PC-9 (cell line): ENCODE results near the gene SLIT1. TPM values are rescaled to one million over a fixed set of nuclear protein-coding genes. Genes with fewer than 3 reads are reported as not detected.

Experiments
- BruUV-seq: library from RNA; stranded (reverse); fragments of 400-500 nt; replicated peaks from 2 replicates; lab custom pipeline; 2021; lab: Mats Ljungman, UMichigan
- CTCF ChIA-PET: fragments of 300-600 bp; sonication (Branson Sonifier 250); formaldehyde crosslinking; loops from one replicate; lab custom pipeline; 2022; ENCODE audit warnings: antibody characterized with exemption; lab: Charles Lee
- POLR2A ChIA-PET: fragments of 300-600 bp; sonication (Branson Sonifier 250); formaldehyde crosslinking; loops from one replicate; lab custom pipeline; 2022; ENCODE audit warnings: antibody characterized with exemption; ENCODE audit not compliant: unreplicated experiment; lab: Charles Lee
- DNase-seq, 2 experiments: peaks; one replicate each; pipeline versions ENCODE4 v3.0.0 to v3.0.0-alpha.2; 2015 to 2022; ENCODE audit warnings: mixed read lengths in 1 of 2
- H2AFZ ChIP-seq: fragments of 200-600 bp; sonication (generic); 2 replicates; pipeline ENCODE4 v1.8.1; 2017; ENCODE audit warnings: antibody characterized with exemption
- H3F3A ChIP-seq: fragments of 200-600 bp; sonication (generic); 2 replicates; pipeline ENCODE4 v1.8.1; 2017; ENCODE audit warnings: antibody characterized with exemption, mild to moderate bottlenecking, low read depth; ENCODE audit not compliant: insufficient read depth
- H3K27ac ChIP-seq: fragments of 200-600 bp; sonication (generic); 2 replicates; pipeline ENCODE4 v1.6.1; 2016; ENCODE audit warnings: mixed run types
- H3K27me3 ChIP-seq: fragments of 200-600 bp; sonication (generic); 2 replicates; pipeline ENCODE4 v1.6.1; 2016; ENCODE audit warnings: low read depth, mixed run types; ENCODE audit not compliant: insufficient read depth
- H3K36me3 ChIP-seq: fragments of 200-600 bp; sonication (generic); 2 replicates; pipeline ENCODE4 v1.6.1; 2016; ENCODE audit warnings: low read depth, mixed run types
- H3K4me1 ChIP-seq: fragments of 200-600 bp; sonication (generic); replicated peaks from 2 replicates; pipeline ENCODE4 v1.6.1; 2016; ENCODE audit warnings: mixed run types; ENCODE audit not compliant: insufficient read depth
- H3K4me2 ChIP-seq: fragments of 200-600 bp; sonication (generic); 2 replicates; pipeline ENCODE4 v1.6.1; 2017; ENCODE audit warnings: mixed run types
- H3K4me3 ChIP-seq: fragments of 200-600 bp; sonication (generic); 2 replicates; pipeline ENCODE4 v1.6.1; 2016; ENCODE audit warnings: mixed run types
- H3K79me2 ChIP-seq: fragments of 200-600 bp; sonication (generic); 2 replicates; pipeline ENCODE4 v1.6.1; 2017; ENCODE audit warnings: low read depth, mixed run types
- H3K9me2 ChIP-seq: fragments of 200-600 bp; sonication (generic); 2 replicates; pipeline ENCODE4 v1.8.1; 2017; ENCODE audit warnings: mild to moderate bottlenecking; ENCODE audit not compliant: insufficient read depth
- H3K9me3 ChIP-seq: fragments of 200-600 bp; sonication (generic); 2 replicates; pipeline ENCODE4 v1.8.1; 2016; ENCODE audit warnings: low read depth; ENCODE audit not compliant: insufficient read depth
- H4K20me1 ChIP-seq: fragments of 200-600 bp; sonication (generic); 2 replicates; pipeline ENCODE4 v1.8.1; 2017; ENCODE audit not compliant: insufficient read depth
- CTCF ChIP-seq: fragments of 200-600 bp; sonication (generic); conservative IDR thresholded peaks from 2 replicates; pipeline ENCODE4 v1.6.1; 2017; ENCODE audit warnings: mixed run types, antibody characterized with exemption, mild to moderate bottlenecking, moderate library complexity
- EZH2 ChIP-seq: fragments of 200-600 bp; sonication (generic); IDR thresholded peaks from 2 replicates; pipeline ENCODE4 v1.8.0; 2017; ENCODE audit warnings: antibody characterized with exemption, low read depth
- intact Hi-C: fragments of 100-400 bp; cut with micrococcal nuclease; formaldehyde crosslinking; loops from one replicate; pipeline ENCODE4 v1.10.0; 2022; ENCODE audit not compliant: unreplicated experiment
- total RNA-seq: library from RNA; stranded (reverse); gene quantifications from 2 replicates; pipeline ENCODE4 v1.2.3, GENCODE V29; 2021

SLIT1 gene
- total RNA-seq, 1 experiment from 2014 or later: not detected

- ChIA-PET CTCF (no interaction called here), POLR2A (no interaction called here)
- Histone ChIP-seq H3K4me3 (no peak overlapping the region), H3F3A (no peaks in the 10 kb centered on the region), H3K27ac (no peak overlapping the region), H3K9me3 (no peaks in the 10 kb centered on the region), H2AFZ (no peak overlapping the region), H3K4me1 (peaks cover 9% of the 10 kb centered on the region), H3K36me3 (no peaks in the 10 kb centered on the region), H3K9me2 (no peaks in the 10 kb centered on the region), H3K79me2 (no peaks in the 10 kb centered on the region), H4K20me1 (no peaks in the 10 kb centered on the region), H3K27me3 (no peaks in the 10 kb centered on the region), H3K4me2 (no peak overlapping the region)
- no TSS peak for BruUV-seq
- TF ChIP-seq CTCF (no peak), EZH2 (no peak)
- intact Hi-C loops: no loop called here
- no peak for DNase-seq
These were observed 166.4 kb downstream of the SLIT1 start for GRCh38 chr10:97019213-97019844.

- H3K27ac ChIP-seq: no peak overlapping the region
- no peak overlapping the region for H2AFZ ChIP-seq
- DNase-seq: no peak
- POLR2A ChIA-PET: no interaction called here
- H3K79me2 ChIP-seq: no peaks in the 10 kb centered on the region
- no peak overlapping the region for H3K4me3 ChIP-seq
- H3K9me3 ChIP-seq: no peaks in the 10 kb centered on the region
- no peaks in the 10 kb centered on the region for H4K20me1 ChIP-seq
- H3K4me1 ChIP-seq: peaks cover 1% of the 10 kb centered on the region
- H3K9me2 ChIP-seq: no peaks in the 10 kb centered on the region
- H3K27me3 ChIP-seq: no peaks in the 10 kb centered on the region
- H3K4me2 ChIP-seq: no peak overlapping the region
- intact Hi-C loops: no loop called here
- TF ChIP-seq EZH2: no peak
- CTCF ChIA-PET: no interaction called here
- no TSS peak for BruUV-seq
- no peaks in the 10 kb centered on the region for H3F3A ChIP-seq
- H3K36me3 ChIP-seq: no peaks in the 10 kb centered on the region
These were observed 167.2 kb downstream of the SLIT1 start for GRCh38 chr10:97018251-97019212.

GRCh38 chr10:97017474-97017903 is 168.3 kb downstream of the SLIT1 start:
- no peak overlapping the region for H3K4me3 ChIP-seq
- no peaks in the 10 kb centered on the region for H3K4me1 ChIP-seq
- no peaks in the 10 kb centered on the region for H3K79me2 ChIP-seq
- H3F3A ChIP-seq: no peaks in the 10 kb centered on the region
- DNase-seq: no peak
- intact Hi-C loops: no loop called here
- BruUV-seq: no TSS peak
- H2AFZ ChIP-seq: no peak overlapping the region
- H3K9me3 ChIP-seq: no peaks in the 10 kb centered on the region
- no peak overlapping the region for H3K4me2 ChIP-seq
- no peaks in the 10 kb centered on the region for H3K9me2 ChIP-seq
- H3K27ac ChIP-seq: no peak overlapping the region
- no peaks in the 10 kb centered on the region for H4K20me1 ChIP-seq
- ChIA-PET CTCF (no interaction called here), POLR2A (no interaction called here)
- no peaks in the 10 kb centered on the region for H3K27me3 ChIP-seq
- no peaks in the 10 kb centered on the region for H3K36me3 ChIP-seq
- TF ChIP-seq CTCF: no peak
- TF ChIP-seq EZH2: no peak
